NB4 (cell line): ENCODE measurements around the gene FUT3.

ENCODE experiments used
- DNase-seq: peaks from one replicate; pipeline ENCODE4 v3.0.0; 2010; ENCODE audit warnings: low read depth
- H3K4me3 ChIP-seq: one replicate; pipeline ENCODE4 v1.5.1; 2011; ENCODE audit warnings: mild to moderate bottlenecking, low read depth, low read length, moderate library complexity
- CTCF ChIP-seq: IDR thresholded peaks from one replicate; pipeline ENCODE4 v1.5.1; 2012; ENCODE audit warnings: low read depth, low read length
- MAX ChIP-seq: IDR thresholded peaks from 2 replicates; pipeline ENCODE4 v1.6.1; 2011; ENCODE audit warnings: low read depth, low read length
- MYC ChIP-seq: IDR thresholded peaks from 2 replicates; pipeline ENCODE4 v1.6.1; 2011; ENCODE audit warnings: low read depth, low read length
- POLR2A ChIP-seq: IDR thresholded peaks from 2 replicates; pipeline ENCODE4 v1.6.1; 2011; ENCODE audit warnings: mild to moderate bottlenecking; ENCODE audit not compliant: insufficient read length; ENCODE audit errors: extremely low read depth

The FUT3 gene

DNA sequence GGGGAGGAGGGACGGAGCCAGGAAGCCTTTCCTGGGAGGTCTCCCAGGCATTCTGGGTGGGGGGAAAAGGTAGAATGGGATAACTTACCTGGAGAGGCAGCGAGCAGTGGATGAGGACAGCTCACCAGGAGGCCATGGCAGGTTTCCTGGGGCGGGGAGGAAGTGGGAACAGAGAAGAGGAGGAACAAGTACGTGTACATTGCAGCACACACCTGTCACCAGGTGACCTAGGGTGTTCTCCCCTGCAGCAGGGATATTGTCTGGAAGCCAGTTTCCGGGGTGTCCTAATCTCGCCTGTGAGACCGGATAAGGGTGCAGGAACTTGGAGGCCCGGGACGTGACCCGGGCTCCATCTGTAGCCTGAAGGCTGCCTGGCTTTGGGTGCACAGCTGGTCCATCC lies at the start of gene FUT3:
Gene FUT3 (minus strand): TSS at position 148 of the 400 bp plus-strand sequence.
- no peak for DNase-seq
- no peak for TF ChIP-seq MYC
- TF ChIP-seq POLR2A, result no peak
- no peak for TF ChIP-seq CTCF
- TF ChIP-seq MAX, result no peak

GRCh38 chr19:5900976-5901375 lies 49.7 kb upstream of the FUT3 start:
- DNase-seq, result no peak
- no peak for TF ChIP-seq CTCF
- TF ChIP-seq MAX, result no peak
- TF ChIP-seq POLR2A, result no peak
- no peak for TF ChIP-seq MYC
- H3K4me3 ChIP-seq, result no peak overlapping the region

More for the DNA sequence above, at the start of gene FUT3:
- H3K4me3 ChIP-seq, result no peak within 1 kb of the TSS

DNA sequence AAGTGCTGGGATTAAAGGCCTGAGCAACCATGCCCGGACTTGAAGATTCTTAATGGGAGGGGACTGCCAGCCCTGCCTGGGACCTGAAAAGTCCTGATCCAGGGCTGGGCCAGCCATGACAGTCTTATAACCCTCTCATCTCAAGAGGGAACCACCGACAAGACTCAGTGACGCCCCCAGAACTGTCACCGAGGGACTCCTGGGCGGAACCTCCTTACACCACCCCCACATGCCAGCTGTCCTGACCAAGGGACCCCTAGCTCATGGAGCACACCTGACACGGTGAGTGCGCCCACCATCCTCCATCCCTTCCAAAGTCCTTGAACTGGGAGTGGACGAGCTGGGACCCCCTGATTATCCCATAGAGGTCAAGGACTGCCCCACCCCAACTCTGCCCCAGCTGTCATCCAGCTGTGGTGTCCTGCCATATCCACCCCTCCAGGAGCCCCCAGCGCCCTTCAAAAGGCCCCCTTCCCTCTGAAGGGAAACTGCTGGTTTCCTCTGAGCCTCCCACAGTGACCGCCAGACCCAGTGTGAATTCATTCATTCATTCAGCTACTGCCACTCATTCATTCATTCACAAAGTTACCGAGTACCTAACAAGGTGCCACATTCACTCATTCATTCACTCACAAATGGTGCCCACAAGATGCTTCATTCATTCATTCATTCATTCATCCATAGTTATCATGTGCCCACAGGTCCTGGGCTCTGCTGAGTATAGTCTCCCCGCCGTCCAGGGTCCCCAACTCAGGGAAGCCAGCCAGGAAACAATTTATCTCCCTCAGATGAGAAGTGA lies 48.7 kb upstream of the FUT3 start:
- H3K4me3 ChIP-seq, result no peak overlapping the region
- no peak for DNase-seq
- no peak for TF ChIP-seq POLR2A
- TF ChIP-seq MYC, result no peak
- no peak for TF ChIP-seq CTCF
- no peak for TF ChIP-seq MAX

DNA sequence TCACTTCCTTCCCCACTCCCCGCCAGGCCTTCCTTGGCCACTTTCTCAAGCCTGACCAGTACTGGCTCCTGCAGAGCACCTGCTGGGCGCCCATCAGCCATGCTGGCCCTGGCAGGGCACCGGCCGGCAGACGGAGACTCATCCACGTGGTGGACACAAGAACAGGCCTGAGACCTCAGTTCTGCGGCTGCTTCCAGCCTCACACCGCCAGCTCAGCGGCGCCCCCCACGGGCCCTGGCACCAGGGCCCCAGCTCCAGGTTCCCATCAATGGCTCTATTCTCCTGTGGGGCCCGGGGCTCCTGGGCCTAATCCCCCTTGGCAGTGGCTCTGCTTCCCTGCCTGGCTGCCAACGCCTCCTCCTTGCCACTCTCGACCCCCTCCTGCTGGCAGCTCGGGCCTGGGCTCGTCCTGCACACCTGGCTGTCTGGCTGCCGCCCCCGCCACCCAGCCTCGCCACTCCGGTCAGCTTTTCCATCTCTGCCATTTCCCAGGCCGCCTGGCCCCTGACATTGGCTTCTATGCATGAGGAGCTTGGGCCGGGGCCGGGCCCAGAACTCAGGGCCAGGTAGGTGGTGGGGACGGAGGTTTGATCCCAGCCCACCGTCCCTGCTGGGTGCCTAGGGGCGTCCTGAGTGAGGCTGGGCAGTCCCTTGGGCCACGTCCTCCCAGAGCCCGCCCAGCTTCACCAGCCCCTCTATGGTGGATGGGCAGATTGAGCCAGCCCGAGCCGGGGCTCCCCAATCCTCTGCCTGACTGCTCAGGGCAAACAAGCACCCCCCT lies 46.1 kb upstream of the FUT3 start:
- no peak for DNase-seq
- no peak overlapping the region for H3K4me3 ChIP-seq
- TF ChIP-seq POLR2A (no peak), CTCF (no peak)

GRCh38 chr19:5896365-5897076 lies 45.3 kb upstream of the FUT3 start:
- H3K4me3 ChIP-seq, result no peak overlapping the region
- TF ChIP-seq CTCF, result no peak
- TF ChIP-seq MYC, result no peak
- no peak for TF ChIP-seq POLR2A
- TF ChIP-seq MAX, result no peak
- no peak for DNase-seq
